Muscle layer of colon (tissue), 2 donors: Measurements from ENCODE around the gene SLC25A26.

ENCODE experiments used
- H3K27ac ChIP-seq: one replicate; pipeline ENCODE4 v1.7.0; 2013; ENCODE audit warnings: low read depth, mild to moderate bottlenecking, low read length, moderate library complexity
- H3K27me3 ChIP-seq, 2 donors: one replicate each; pipeline ENCODE4 v1.7.0; 2013; ENCODE audit warnings: low read length in 2 of 2, mild to moderate bottlenecking in 2 of 2; ENCODE audit not compliant: insufficient read depth in 2 of 2, control insufficient read depth in 1 of 2
- H3K36me3 ChIP-seq: one replicate; pipeline ENCODE4 v1.7.0; 2013; ENCODE audit warnings: mild to moderate bottlenecking, low read length; ENCODE audit not compliant: insufficient read depth
- H3K4me1 ChIP-seq: one replicate; pipeline ENCODE4 v1.7.0; 2013; ENCODE audit warnings: mild to moderate bottlenecking, low read length; ENCODE audit not compliant: insufficient read depth
- H3K4me3 ChIP-seq, 2 donors: one replicate each; pipeline ENCODE4 v1.7.0; 2013; ENCODE audit warnings: low read length in 2 of 2, low read depth in 1 of 2, mild to moderate bottlenecking in 1 of 2, moderate library complexity in 1 of 2
- H3K9ac ChIP-seq: one replicate; pipeline ENCODE4 v1.7.0; 2013; ENCODE audit warnings: low read length
- H3K9me3 ChIP-seq: one replicate; pipeline ENCODE4 v1.7.0; 2013; ENCODE audit warnings: mild to moderate bottlenecking, low read length
- donor health status: abdominal sarcoma.
- donor health status: Adenocarcinoma of cecum.

Gene SLC25A26

GRCh38 chr3:66399529-66400232 lies 178.9 kb downstream of the SLC25A26 start:
- H3K4me1 ChIP-seq = peaks cover 79% of the 10 kb centered on the region
- no peaks in the 10 kb centered on the region for H3K9me3 ChIP-seq
- no peak overlapping the region for H3K4me3 ChIP-seq
- H3K9ac ChIP-seq = no peak overlapping the region
- peaks cover 60% of the 10 kb centered on the region for H3K36me3 ChIP-seq
- H3K27ac ChIP-seq = peak overlapping the region; percentile 89
- no peaks in the 10 kb centered on the region for H3K27me3 ChIP-seq

GRCh38 chr3:66400411-66401156 lies 179.8 kb downstream of the SLC25A26 start:
- Histone ChIP-seq H3K4me1 (peaks cover 79% of the 10 kb centered on the region), H3K36me3 (peaks cover 58% of the 10 kb centered on the region), H3K9me3 (no peaks in the 10 kb centered on the region), H3K9ac (no peak overlapping the region), H3K27ac (peak overlapping the region; percentile 89), H3K4me3 (no peak overlapping the region), H3K27me3 (no peaks in the 10 kb centered on the region)

- Histone ChIP-seq H3K27ac (peak overlapping the region; percentile 89), H3K4me3 (no peak overlapping the region), H3K27me3 (no peaks in the 10 kb centered on the region), H3K9ac (no peak overlapping the region), H3K9me3 (no peaks in the 10 kb centered on the region), H3K36me3 (peaks cover 58% of the 10 kb centered on the region), H3K4me1 (peaks cover 82% of the 10 kb centered on the region)
Observed at GRCh38 chr3:66401157-66401550, 180.4 kb downstream of the SLC25A26 start.

- Histone ChIP-seq H3K9ac (no peak overlapping the region), H3K27me3 (no peaks in the 10 kb centered on the region), H3K9me3 (no peaks in the 10 kb centered on the region), H3K4me1 (peaks cover 89% of the 10 kb centered on the region), H3K4me3 (peak overlapping the region in 1 of 2 donors; percentile 21), H3K36me3 (peaks cover 56% of the 10 kb centered on the region), H3K27ac (peak overlapping the region; percentile 89)
Observed at GRCh38 chr3:66401675-66402491, 181.1 kb downstream of the SLC25A26 start.

- H3K4me3 ChIP-seq = no peak overlapping the region
- H3K36me3 ChIP-seq = peaks cover 49% of the 10 kb centered on the region
- H3K27ac ChIP-seq = peak overlapping the region; percentile 89
- no peaks in the 10 kb centered on the region for H3K9me3 ChIP-seq
- no peak overlapping the region for H3K9ac ChIP-seq
- H3K27me3 ChIP-seq = no peaks in the 10 kb centered on the region
- peaks cover 90% of the 10 kb centered on the region for H3K4me1 ChIP-seq
Observed at GRCh38 chr3:66402596-66403290, 181.9 kb downstream of the SLC25A26 start.

- H3K4me1 ChIP-seq = peaks cover 90% of the 10 kb centered on the region
- H3K27ac ChIP-seq = peak overlapping the region; percentile 89
- no peaks in the 10 kb centered on the region for H3K9me3 ChIP-seq
- peaks cover 48% of the 10 kb centered on the region for H3K36me3 ChIP-seq
- H3K27me3 ChIP-seq = no peaks in the 10 kb centered on the region
- no peak overlapping the region for H3K9ac ChIP-seq
- no peak overlapping the region for H3K4me3 ChIP-seq
Observed at GRCh38 chr3:66403323-66403990, 182.7 kb downstream of the SLC25A26 start.

GRCh38 chr3:66404197-66404596 lies 183.4 kb downstream of the SLC25A26 start:
- Histone ChIP-seq H3K4me1 (peaks cover 94% of the 10 kb centered on the region), H3K27ac (peak overlapping the region; percentile 89), H3K9ac (peak overlapping the region; percentile 16)

GRCh38 chr3:66404903-66405700 lies 184.3 kb downstream of the SLC25A26 start:
- Histone ChIP-seq H3K9me3 (no peaks in the 10 kb centered on the region), H3K27ac (peak overlapping the region; percentile 89), H3K27me3 (no peaks in the 10 kb centered on the region), H3K4me1 (peaks cover 100% of the 10 kb centered on the region), H3K36me3 (peaks cover 53% of the 10 kb centered on the region), H3K4me3 (no peak overlapping the region), H3K9ac (no peak overlapping the region)

More at GRCh38 chr3:66404197-66404596, 183.4 kb downstream of the SLC25A26 start:
- Histone ChIP-seq H3K9me3 (no peaks in the 10 kb centered on the region), H3K4me3 (no peak overlapping the region), H3K27me3 (no peaks in the 10 kb centered on the region), H3K36me3 (peaks cover 47% of the 10 kb centered on the region)

GRCh38 chr3:66405701-66406091 lies 184.9 kb downstream of the SLC25A26 start:
- Histone ChIP-seq H3K4me3 (peak overlapping the region in 1 of 2 donors; percentile 9), H3K36me3 (peaks cover 56% of the 10 kb centered on the region), H3K4me1 (peaks cover 100% of the 10 kb centered on the region), H3K27ac (peak overlapping the region; percentile 89), H3K27me3 (no peaks in the 10 kb centered on the region), H3K9ac (peak overlapping the region; percentile 21), H3K9me3 (no peaks in the 10 kb centered on the region)

- no peak overlapping the region for H3K4me3 ChIP-seq
- H3K4me1 ChIP-seq = peaks cover 100% of the 10 kb centered on the region
- no peaks in the 10 kb centered on the region for H3K9me3 ChIP-seq
- H3K27ac ChIP-seq = peak overlapping the region; percentile 89
- H3K27me3 ChIP-seq = no peaks in the 10 kb centered on the region
- peaks cover 60% of the 10 kb centered on the region for H3K36me3 ChIP-seq
- peak overlapping the region; percentile 21 for H3K9ac ChIP-seq
Observed at GRCh38 chr3:66406163-66406562, 185.4 kb downstream of the SLC25A26 start.
